LNCAP (cell line): ENCODE results near the gene ARID3A.

Source experiments
- CTCF ChIP-seq: fragments of 450-650 bp; IDR thresholded peaks from 2 replicates; pipeline ENCODE4 v1.5.1; 2017; ENCODE audit warnings: mild to moderate bottlenecking

ARID3A gene

GRCh38 chr19:892243-892893 lies 33.5 kb upstream of the ARID3A start:
- TF ChIP-seq CTCF = no peak

- TF ChIP-seq CTCF = no peak
These were observed 32.7 kb upstream of the ARID3A start, which contains the start of the genes MED16 and RNU6-9 for GRCh38 chr19:892894-893689. MED16 (minus strand) TSS chr19:893187; CDS start chr19:891131, 2,056 bp downstream. RNU6-9 (plus strand) TSS chr19:893484.

- no peak for TF ChIP-seq CTCF
These were observed 29.4 kb upstream of the ARID3A start for GRCh38 chr19:896434-896833.

GRCh38 chr19:896999-897398 lies 28.8 kb upstream of the ARID3A start:
- TF ChIP-seq CTCF = no peak

- no peak for TF ChIP-seq CTCF
These were observed 28.3 kb upstream of the ARID3A start for GRCh38 chr19:897442-898039.

- no peak for TF ChIP-seq CTCF
These were observed 27.2 kb upstream of the ARID3A start for GRCh38 chr19:898663-899062.

GRCh38 chr19:899336-900042 lies 26.3 kb upstream of the ARID3A start:
- TF ChIP-seq CTCF = no peak
